DLD1 (cell line): ENCODE results near the gene HYAL1.

Source experiments
- in situ Hi-C: cut with HindIII; loops from 2 replicates; pipeline ENCODE4 v1.10.0; 2017; ENCODE audit warnings: low sequenced_read_pairs

Gene HYAL1

GRCh38 chr3:50336452-50337174 lies 33.2 kb upstream of the HYAL1 start:
- in situ Hi-C loops = loop anchor here (25.0 kb wide), 1 partner anchor 1051 kb away; the partner anchor contains the start of genes MANF and RBM15B

- in situ Hi-C loops = loop anchor here (25.0 kb wide), 1 partner anchor 1053 kb away; the partner anchor contains the start of genes MANF and RBM15B
Observed at GRCh38 chr3:50334339-50335075, 31.1 kb upstream of the HYAL1 start.

DNA sequence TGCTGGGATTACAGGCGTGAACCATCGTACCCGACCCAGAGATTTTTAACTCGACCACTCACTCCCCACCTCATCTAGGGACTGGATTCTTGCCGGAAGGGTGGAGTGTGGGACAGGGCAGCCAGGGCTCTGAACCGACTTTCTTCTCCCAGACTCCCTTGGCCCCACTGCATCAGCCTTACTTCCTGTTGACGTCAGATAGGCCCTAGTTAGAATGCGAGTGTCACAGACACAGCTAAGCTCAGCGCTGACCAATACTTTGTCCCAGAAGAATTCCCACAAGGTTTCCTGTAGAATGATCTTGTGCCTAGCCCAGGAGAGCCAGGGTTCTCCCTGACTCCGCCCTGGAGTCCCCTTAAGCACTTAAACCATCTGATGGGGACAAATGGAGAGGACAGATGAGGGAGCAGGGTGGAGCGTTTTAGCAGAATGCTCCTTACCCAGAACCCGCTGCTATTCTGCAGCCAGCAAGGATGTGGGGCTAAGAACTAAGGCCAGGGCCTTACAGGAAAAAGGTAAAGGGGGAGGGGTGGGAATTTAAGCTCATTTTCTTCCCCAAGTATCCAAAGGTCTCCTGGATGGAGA lies 30.5 kb upstream of the HYAL1 start:
- in situ Hi-C loops = loop anchor here (25.0 kb wide), 1 partner anchor 1053 kb away; the partner anchor contains the start of genes MANF and RBM15B

DNA sequence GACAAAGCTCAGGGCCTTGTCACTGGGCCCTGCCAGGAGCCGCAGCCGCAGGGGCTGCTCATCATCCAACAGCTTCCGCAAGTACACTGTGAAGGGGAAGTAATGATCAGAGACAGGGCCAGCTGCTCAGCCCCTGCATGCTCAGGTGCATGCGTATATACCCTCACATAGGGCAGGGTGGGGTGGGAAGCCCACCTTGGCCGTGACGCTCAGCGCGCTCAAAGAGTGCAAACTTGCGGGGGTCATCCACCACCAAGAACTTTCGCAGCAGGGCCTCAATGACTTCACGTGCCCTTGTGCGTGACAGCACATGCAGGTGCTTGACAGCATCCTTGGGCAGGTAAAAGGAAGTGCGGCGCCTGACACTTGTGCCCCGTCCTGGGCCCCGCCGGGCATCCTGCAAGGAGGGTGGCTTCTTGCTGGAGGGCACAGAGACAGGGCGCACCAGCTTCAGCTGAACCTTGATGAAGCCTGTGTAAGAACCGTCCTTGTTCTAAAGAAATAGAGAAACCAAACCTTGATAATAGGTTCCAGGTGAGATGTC lies 28.1 kb upstream of the HYAL1 start:
- in situ Hi-C loops = loop anchor here (25.0 kb wide), 1 partner anchor 1056 kb away; the partner anchor contains the start of genes MANF and RBM15B

DNA sequence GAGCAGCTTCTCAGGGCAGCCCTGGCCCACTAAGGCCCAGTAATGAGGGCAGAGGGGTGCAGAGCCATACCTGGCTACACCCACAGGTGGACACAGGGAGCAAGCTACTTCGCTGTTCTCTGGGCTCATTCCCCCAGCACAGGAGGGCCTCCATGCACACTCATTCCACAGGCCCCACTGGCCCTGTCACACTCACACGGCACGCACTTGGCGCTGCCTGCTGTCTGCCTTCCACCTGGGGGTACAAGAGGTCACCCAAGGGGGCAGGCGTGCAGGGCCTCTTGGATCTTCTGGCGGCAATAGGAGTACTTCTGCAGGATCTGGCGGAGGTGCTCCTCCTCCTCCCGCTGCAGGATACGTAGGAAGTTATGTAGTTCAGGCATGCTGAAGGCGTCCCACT lies 27.0 kb upstream of the HYAL1 start:
- in situ Hi-C loops = loop anchor here (25.0 kb wide), 1 partner anchor 1057 kb away; the partner anchor contains the start of genes MANF and RBM15B

DNA sequence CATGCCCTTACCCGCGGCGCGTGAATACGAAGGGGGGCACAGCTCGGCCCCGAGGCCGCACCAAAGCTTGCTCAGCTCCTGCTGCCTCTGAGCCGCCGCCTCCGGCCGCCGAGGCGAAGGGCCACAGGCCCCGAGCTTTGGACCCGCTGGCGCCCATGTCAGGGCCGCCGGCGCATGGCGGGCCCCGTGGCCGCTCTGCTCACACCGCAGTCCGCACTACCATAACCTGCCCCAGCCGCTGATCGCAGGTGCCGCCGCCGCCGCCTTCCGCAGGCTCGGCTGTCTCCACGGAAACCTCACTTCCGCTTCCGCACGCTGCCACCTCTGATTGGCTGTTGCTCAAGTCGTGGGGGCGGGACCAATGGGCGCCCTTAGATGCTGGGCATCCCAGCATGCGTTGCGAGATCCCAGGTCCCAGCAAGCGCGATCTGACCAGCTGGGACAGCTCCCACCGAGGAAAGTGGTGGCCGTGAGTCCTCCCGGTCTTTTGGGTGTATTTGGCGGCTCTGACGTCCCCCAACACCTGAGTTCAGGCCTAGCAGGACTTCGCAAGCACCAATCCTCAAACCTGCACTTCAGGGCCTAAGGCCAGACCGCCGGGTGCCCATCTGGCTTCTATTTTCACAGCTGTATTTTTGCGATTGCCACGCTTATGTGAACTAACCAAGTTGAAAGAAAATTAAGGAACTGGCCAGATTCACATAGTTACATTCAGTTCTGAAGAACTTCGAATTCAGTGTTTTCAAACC lies 24.7 kb upstream of the HYAL1 start, which contains the start of gene TUSC2:
Gene TUSC2 (minus strand): TSS at position 281 of the 749 bp plus-strand sequence. CDS start 124 bp downstream, at position 157.
- in situ Hi-C loops = loop anchor here (25.0 kb wide), 1 partner anchor 1059 kb away; the partner anchor contains the start of genes MANF and RBM15B

DNA sequence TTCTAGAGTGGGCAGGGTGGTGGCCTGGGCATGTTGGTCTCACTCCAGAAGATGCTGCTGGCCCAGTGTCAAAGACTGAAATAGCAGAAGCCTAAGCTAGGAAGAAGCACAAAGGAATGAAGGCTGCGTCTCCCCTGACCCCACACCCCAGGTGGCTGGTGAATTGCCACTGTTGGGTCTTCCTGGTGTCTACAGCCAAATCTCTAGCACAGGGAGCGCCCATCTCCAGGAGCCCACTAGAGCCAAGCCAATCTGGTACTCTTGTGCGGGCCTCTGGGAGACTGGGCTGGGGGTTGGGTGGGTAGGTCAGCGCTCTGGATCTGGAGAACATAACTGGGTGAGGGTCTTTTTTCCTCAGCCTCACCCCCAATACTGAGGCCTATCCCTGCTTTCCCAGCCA lies 23.8 kb upstream of the HYAL1 start:
- in situ Hi-C loops = loop anchor here (25.0 kb wide), 1 partner anchor 1060 kb away; the partner anchor contains the start of genes MANF and RBM15B

DNA sequence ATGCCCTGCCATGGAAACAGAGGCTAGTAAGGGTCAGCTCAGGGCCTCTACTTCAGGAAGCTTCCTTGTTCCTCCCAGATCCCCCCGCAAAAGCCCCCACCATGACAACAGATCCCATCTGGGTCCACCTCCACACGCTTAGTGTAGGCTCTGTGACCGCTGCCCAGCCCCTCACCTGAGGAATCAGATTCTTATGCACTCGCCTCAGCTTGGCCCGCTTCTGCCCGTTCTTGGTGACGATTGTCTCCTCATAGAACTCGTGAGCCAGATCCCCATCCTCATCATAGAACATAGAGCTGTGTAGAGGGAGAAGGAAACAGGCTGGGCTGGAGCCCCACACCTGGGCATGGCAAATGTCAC lies 22.8 kb upstream of the HYAL1 start:
- in situ Hi-C loops = loop anchor here (25.0 kb wide), 1 partner anchor 1061 kb away; the partner anchor contains the start of genes MANF and RBM15B

- in situ Hi-C loops = loop anchor here (25.0 kb wide), 1 partner anchor 1062 kb away; the partner anchor contains the start of genes MANF and RBM15B
Observed at GRCh38 chr3:50325497-50326181, 22.3 kb upstream of the HYAL1 start.

DNA sequence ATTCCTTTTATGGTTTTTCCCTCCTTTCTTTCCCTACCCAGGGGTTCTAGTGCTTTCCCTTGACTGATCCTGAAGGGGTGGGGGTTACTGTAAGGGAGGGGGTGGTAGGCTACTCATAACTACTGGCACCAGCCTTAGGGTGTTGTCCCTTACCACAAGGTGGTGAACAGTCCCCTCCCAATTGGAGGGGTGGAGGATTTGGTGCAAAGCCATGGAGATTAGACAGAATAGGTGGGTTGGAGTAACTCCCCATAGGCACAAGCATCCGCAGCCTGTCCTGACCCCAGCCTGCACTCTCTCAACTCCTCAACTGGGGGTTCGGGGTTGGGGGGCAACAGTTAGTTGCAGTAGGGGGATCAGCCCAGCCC lies 21.7 kb upstream of the HYAL1 start:
- in situ Hi-C loops = loop anchor here (25.0 kb wide), 1 partner anchor 1062 kb away; the partner anchor contains the start of genes MANF and RBM15B

GRCh38 chr3:50324351-50325112 lies 21.2 kb upstream of the HYAL1 start:
- in situ Hi-C loops = loop anchor here (25.0 kb wide), 1 partner anchor 1063 kb away; the partner anchor contains the start of genes MANF and RBM15B

GRCh38 chr3:50323614-50324199 lies 20.3 kb upstream of the HYAL1 start:
- in situ Hi-C loops = no loop called here

DNA sequence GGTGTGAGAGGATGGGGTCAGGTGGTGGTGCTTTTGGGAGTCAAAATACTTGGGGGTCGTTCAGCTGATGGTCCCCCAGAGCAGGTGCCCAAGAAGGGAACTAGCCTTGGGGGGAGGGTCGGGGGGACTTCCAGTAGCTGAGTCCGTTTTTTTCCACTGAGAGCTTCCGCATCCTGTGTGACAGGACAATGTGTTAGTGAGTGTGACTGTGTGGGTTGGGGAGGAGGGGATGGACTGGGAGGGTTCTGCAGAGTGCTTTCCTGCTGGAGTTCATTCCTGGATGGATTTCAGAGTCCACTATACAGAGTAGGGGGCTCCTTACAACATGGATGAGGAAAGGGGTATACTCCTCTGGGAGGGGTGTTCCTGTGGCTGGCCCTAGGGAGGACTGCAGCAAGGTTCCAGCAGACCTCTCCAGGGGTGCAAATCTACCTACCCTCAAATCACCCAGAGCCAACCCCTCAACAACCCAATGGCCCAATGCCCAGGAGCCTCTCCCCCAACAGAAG lies 19.8 kb upstream of the HYAL1 start:
- in situ Hi-C loops = no loop called here

DNA sequence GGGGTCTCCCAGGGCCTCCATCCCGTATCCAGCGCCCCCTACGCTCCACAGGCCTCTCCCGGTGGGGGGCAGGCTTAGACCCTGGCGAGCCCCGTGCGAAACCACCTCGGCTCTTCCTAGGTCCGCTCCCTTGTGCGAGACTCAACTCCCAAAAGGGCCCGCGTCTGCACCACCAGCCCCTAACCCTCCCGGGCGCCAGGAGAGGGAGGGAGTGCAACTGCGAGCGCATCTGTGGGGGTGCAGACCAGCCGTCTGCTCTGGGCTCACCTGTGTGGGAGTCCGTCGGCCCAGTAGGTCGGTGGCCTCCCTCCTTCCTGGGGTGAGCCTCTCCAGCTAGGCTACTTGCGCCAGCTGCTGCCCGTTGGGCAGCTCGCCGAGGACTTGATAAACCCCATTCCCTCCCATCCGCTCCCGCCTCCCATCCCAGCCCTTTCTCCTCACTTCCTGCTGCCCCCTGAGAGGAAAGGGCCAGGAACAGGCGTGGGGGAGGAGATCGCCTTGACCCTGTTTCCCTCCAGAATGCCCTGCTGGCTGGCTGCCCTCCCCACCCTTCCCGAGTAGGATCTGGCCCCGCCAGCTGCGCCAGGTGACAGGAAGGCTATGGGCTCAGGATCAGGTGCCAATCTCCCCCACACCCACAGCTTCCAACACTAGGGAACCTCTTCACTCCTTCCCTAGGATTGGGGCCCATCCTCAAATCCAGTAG lies 19.2 kb upstream of the HYAL1 start, which contains the start of gene HYAL2:
Gene HYAL2 (minus strand): TSS at position 360 of the 706 bp plus-strand sequence. CDS start 2,256 bp downstream, outside the sequence.
- in situ Hi-C loops = no loop called here

DNA sequence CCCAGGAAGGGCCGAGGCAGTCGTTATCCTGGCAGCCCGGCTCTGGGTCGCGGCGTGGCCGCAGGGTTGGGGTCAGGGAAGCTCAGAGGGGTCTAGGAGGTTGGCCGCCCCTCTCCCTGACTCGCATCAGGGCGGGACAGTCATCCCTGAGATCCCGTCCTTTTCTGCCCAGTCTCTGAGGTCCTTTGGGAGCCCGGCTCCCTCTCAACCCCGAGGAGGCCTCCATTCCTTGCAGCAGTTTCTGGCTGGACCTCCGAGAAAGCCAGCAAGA lies 18.7 kb upstream of the HYAL1 start:
- in situ Hi-C loops = no loop called here

DNA sequence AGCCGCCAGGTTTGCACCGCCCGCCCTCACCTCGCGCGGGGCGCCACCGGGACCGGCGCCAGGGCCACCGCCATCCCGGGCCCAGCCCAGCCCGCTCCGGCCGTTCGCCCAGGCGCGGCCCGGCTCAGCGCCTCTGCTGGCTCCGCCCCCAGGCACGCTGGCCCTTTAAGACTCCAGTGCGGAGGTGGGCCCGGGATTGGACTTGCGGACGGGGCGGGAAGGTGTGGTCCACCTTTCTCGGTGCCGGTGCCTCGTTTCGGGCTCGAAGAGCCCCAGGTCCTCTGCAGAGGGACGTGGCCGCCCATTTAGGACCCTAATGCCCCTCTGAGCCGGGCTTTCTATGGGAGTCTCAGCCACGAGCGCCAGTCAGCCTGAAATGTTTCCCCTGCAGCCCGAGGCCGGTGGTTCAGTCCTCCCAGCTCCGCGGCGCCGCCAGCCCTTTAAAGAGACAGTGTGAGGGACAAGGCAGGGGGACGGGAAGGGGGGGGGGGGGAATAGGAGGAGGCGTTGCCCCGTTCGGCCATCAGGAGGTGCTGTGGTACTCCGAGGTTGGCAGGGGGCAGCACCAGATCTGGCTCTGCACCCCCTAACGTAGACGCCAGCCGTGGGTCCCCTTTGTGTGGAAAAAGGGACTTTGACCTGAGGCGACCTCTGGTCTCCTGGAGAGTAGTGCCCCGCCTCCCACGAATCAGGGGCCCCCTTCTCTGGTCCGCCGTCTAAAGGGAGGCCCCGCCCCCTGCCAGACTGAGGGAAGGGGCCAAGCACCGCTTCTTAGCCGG lies 18.2 kb upstream of the HYAL1 start:
- in situ Hi-C loops = no loop called here

DNA sequence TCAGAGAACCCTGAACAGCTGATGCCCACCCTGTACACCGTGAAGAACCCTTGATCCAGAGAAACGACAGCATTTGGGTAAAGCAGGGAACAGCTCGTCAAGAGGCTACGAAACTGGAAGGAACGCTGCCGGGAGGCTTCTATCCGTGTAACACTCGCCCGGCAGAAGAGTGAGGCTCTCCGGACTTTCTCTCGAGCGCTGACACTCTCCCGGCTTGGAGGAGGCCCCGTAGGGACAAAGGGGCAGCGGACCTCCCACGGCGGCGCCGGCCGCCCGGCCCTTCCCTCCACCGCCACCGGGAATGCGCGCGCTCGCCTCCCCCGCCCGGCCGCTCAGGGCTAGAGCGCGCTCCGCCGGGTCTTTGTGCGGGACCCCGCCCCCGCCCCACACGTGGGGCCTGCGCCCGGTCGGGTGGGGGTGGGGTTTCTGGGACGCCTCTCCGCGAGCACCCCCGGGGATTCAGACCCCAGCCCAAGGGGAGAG lies 17.5 kb upstream of the HYAL1 start:
- in situ Hi-C loops = no loop called here
